NT2/D1 (cell line): ENCODE results near the gene OR56A5.

Source experiments
- DNase-seq: peaks from one replicate; pipeline ENCODE4 v3.0.0-alpha.2; 2011; ENCODE audit warnings: low read depth, low spot score
- H3K27me3 ChIP-seq: 2 replicates; pipeline ENCODE4 v1.6.0; 2011; ENCODE audit warnings: mild to moderate bottlenecking; ENCODE audit not compliant: insufficient read length, insufficient read depth
- H3K36me3 ChIP-seq: 2 replicates; pipeline ENCODE4 v1.6.1; 2011; ENCODE audit warnings: mild to moderate bottlenecking, low read length, mixed read lengths; ENCODE audit not compliant: insufficient read depth, insufficient read length
- H3K4me1 ChIP-seq: 2 replicates; pipeline ENCODE4 v1.5.1; 2011; ENCODE audit not compliant: insufficient read depth, insufficient read length
- H3K4me3 ChIP-seq: 2 replicates; pipeline ENCODE4 v1.5.1; 2011; ENCODE audit warnings: low read depth; ENCODE audit not compliant: insufficient read length
- H3K9ac ChIP-seq: 2 replicates; pipeline ENCODE4 v1.6.0; 2011; ENCODE audit warnings: low read depth; ENCODE audit not compliant: insufficient read length
- H3K9me3 ChIP-seq: 2 replicates; pipeline ENCODE4 v1.5.1; 2011; ENCODE audit warnings: mild to moderate bottlenecking, low read length; ENCODE audit not compliant: insufficient read depth
- SUZ12 ChIP-seq: IDR thresholded peaks from 2 replicates; pipeline ENCODE4 v1.6.1; 2011; ENCODE audit not compliant: insufficient read length, insufficient read depth; ENCODE audit errors: extremely low read depth
- YY1 ChIP-seq: IDR thresholded peaks from 2 replicates; pipeline ENCODE4 v1.6.1; 2011; ENCODE audit not compliant: insufficient read length, insufficient read depth
- ZNF274 ChIP-seq: IDR thresholded peaks from 2 replicates; pipeline ENCODE4 v1.6.1; 2011; ENCODE audit warnings: mild to moderate bottlenecking, low read depth, low read length

OR56A5 gene

DNA sequence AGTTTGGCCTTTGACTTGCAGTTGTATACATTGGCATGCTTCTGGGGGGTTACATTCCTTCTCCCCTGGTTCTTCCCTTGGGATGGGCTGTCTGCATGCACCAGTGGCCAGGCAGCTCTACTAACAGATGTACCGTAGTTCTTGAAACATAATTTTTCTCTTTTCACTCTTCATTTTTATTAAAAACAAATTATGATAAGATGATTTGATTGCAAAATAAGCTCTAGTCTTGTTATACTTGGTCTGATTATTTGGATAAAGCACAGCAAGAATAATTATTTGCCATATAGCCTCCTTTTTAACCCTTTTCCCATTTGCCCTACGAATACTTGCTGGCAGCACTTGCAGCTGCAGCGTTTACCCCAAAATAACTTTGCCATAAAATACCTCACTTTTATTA is 12.7 kb downstream of the OR56A5 start:
- Histone ChIP-seq H3K9me3 (peaks cover 10% of the 10 kb centered on the region; the same call in 1 of the 2 replicates), H3K27me3 (no peaks in the 10 kb centered on the region), H3K9ac (no peak overlapping the region), H3K4me3 (no peak overlapping the region), H3K4me1 (no peaks in the 10 kb centered on the region), H3K36me3 (no peaks in the 10 kb centered on the region)
- TF ChIP-seq YY1 = no peak
- no peak for TF ChIP-seq SUZ12
- no peak for TF ChIP-seq ZNF274
- DNase-seq = no peak

DNA sequence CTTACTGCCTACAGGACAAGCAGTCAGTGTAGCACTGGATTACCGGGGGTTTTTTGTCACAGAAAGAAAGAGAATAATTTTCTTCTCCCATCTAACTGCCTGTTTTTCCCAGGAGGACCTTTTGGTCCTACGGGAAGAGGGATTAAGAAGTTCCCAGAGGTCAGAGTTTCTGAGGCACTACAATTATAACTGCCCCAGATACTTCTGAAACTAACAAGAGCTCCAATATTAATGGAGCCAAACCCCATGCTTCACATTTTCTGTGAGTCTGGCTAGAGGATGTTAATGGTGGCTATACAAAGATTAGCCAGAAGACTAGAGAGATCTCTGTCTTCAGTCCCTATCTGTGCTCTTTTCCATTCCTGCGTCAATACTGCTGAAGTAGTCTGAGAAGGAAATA is 26.3 kb downstream of the OR56A5 start, which contains the start of gene OR56A3:
Gene OR56A3, plus strand, starts transcription at position 301 of the 400 bp plus-strand sequence. CDS start 5,096 bp downstream, outside the sequence.
- DNase-seq = no peak
- no peak for TF ChIP-seq YY1
- Histone ChIP-seq H3K9me3 (no peaks in the 10 kb centered on the region), H3K4me1 (no peaks in the 10 kb centered on the region), H3K9ac (no peak within 1 kb of the TSS), H3K27me3 (no peaks in the 10 kb centered on the region), H3K4me3 (no peak within 1 kb of the TSS), H3K36me3 (no peaks in the 10 kb centered on the region)

DNA sequence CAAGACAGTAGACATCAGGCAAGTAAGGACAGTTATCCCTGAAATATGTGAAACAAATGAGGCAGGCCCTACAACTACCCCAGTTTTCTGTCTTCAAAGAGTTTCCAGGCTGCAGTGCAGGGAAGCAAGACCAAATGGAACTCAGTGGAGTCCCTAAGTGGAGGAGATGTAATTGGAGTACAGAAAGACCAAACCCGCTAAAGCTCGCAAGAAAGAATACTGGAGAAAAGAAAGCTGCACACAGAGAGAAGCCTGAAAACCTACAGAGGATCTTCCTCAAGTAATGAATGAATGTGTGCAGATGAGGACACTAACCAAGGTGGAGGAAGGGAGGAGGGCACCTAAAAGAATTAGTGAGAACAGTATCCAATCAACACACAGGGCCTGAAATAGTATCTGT is 27.5 kb downstream of the OR56A5 start:
- no peak overlapping the region for H3K9ac ChIP-seq
- TF ChIP-seq ZNF274 (no peak), YY1 (no peak), SUZ12 (no peak)

DNA sequence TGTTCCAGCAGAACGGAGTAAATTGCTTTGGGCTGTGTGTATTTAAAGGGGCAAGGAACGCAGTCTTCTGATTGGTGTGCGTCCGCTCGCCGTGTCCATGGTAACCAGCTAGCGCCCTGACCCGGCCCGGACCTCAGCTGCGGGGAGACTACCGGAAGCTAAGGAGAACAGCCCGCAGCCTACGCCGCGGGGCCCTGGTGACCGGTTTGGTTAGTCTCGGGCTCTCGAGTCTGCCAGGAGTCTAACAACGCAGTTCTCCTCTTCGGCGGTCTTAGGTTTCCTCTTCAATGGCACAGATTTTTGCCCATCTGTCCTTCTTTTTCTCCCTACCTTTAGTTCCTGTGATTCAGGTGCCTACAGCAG is 29.7 kb downstream of the OR56A5 start:
- no peak overlapping the region for H3K9ac ChIP-seq
- no peaks in the 10 kb centered on the region for H3K9me3 ChIP-seq
- no peaks in the 10 kb centered on the region for H3K27me3 ChIP-seq
- no peaks in the 10 kb centered on the region for H3K36me3 ChIP-seq
- no peaks in the 10 kb centered on the region for H3K4me1 ChIP-seq
- no peak for TF ChIP-seq ZNF274
- no peak for TF ChIP-seq SUZ12
- no peak for TF ChIP-seq YY1
- DNase-seq = no peak
- H3K4me3 ChIP-seq = no peak overlapping the region

More for the DNA sequence above, 27.5 kb downstream of the OR56A5 start:
- Histone ChIP-seq H3K4me1 (no peaks in the 10 kb centered on the region), H3K36me3 (no peaks in the 10 kb centered on the region), H3K27me3 (no peaks in the 10 kb centered on the region), H3K9me3 (no peaks in the 10 kb centered on the region), H3K4me3 (no peak overlapping the region)
- DNase-seq = no peak

DNA sequence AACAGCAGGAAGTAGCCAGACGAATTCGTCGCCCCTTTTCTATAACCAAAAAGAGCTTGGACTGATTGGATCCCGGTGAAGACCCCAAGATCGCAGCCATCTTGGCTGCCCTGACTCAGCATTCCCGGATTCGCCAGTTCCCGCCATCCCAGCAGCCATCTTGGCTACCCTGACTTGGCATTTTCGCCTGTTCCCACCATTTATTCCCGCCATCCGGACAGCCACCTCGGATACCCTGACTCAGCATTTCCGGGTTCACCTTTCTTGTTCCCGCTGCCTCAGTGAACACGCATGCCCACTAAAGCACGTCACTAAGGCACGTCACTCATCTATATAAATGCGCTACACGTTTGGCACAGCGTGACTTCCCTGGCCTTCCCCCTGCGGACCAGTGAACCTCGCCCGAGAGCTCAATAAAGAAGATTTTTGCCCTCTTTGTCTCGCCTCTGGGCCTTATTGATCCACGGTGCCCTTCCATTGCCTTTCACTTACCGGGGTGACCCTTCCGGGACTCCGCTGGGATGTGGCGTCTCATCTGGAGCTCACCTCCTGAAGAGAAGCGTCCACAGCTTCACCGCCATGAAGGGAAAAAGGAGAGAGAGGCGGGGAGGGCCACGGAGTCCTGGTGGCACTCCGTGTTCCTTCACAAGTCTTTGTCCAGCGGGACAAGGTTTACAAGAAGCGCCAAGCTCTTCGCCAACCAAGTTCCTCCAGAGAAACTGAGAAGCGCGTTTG is 30.3 kb downstream of the OR56A5 start:
- Histone ChIP-seq H3K36me3 (no peaks in the 10 kb centered on the region), H3K4me3 (no peak overlapping the region), H3K9me3 (no peaks in the 10 kb centered on the region), H3K9ac (no peak overlapping the region), H3K4me1 (no peaks in the 10 kb centered on the region), H3K27me3 (no peaks in the 10 kb centered on the region)
- DNase-seq = no peak
- TF ChIP-seq SUZ12 = no peak
- TF ChIP-seq YY1 = no peak
- no peak for TF ChIP-seq ZNF274

DNA sequence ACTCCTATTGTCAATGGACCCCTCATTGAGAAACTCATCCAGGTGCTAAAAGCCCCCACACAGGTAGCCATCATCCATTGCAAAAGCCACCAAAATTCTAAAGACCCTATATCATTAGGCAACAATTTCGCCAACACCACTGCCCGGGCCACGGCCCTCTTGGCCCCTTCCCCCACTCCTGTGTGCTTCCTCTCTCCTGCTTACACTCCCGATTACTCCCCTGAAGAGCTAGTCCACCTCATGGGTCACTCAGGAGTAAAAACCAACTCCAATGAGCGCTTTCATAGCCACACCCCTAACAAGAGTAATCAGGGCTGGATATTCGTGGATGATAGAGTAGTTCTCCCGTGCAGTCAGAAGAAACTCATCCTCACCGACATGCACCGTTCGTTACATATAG is 35.2 kb downstream of the OR56A5 start:
- H3K4me1 ChIP-seq = no peaks in the 10 kb centered on the region
- no peak overlapping the region for H3K4me3 ChIP-seq
- H3K9me3 ChIP-seq = peaks cover 4% of the 10 kb centered on the region; the same call in 1 of the 2 replicates
- no peaks in the 10 kb centered on the region for H3K36me3 ChIP-seq
- TF ChIP-seq YY1 (no peak), ZNF274 (no peak), SUZ12 (no peak)
- no peak overlapping the region for H3K9ac ChIP-seq
- no peak for DNase-seq
- no peaks in the 10 kb centered on the region for H3K27me3 ChIP-seq

DNA sequence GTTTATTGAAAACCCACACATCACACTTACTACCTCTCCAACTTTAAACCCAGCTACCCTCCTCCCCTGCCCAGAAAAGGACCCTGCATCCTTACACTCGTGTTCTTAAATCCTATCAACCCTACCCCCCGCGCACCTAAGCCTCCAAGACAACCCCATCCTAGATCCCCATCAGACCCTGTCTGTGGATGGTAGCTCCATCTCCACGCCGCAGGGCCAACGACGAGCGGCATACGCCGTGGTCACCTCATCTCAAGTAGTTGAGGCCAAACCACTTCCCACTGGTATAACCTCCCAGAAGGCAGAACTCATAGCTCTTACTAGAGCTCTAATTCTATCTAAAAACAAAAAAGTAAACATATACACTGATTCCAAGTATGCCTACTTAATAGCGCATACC is 35.6 kb downstream of the OR56A5 start:
- peaks cover 4% of the 10 kb centered on the region; the same call in 1 of the 2 replicates for H3K9me3 ChIP-seq
- H3K9ac ChIP-seq = no peak overlapping the region
- no peak for DNase-seq

More for the DNA sequence above, 35.6 kb downstream of the OR56A5 start:
- no peak overlapping the region for H3K4me3 ChIP-seq
- no peaks in the 10 kb centered on the region for H3K36me3 ChIP-seq
- H3K27me3 ChIP-seq = no peaks in the 10 kb centered on the region
- H3K4me1 ChIP-seq = no peaks in the 10 kb centered on the region
- TF ChIP-seq YY1 (no peak), SUZ12 (no peak), ZNF274 (no peak)
